Measurements from ENCODE around the gene TPST2. TPM values are rescaled to one million over a fixed set of nuclear protein-coding genes. Genes with fewer than 3 reads are reported as not detected.
A peak's percentile ranks its signal among the peaks of the same experiment; 100 is the strongest.

Gene TPST2
- total RNA-seq, 1 donor from 2014 or later: 59.3 TPM

DNA sequence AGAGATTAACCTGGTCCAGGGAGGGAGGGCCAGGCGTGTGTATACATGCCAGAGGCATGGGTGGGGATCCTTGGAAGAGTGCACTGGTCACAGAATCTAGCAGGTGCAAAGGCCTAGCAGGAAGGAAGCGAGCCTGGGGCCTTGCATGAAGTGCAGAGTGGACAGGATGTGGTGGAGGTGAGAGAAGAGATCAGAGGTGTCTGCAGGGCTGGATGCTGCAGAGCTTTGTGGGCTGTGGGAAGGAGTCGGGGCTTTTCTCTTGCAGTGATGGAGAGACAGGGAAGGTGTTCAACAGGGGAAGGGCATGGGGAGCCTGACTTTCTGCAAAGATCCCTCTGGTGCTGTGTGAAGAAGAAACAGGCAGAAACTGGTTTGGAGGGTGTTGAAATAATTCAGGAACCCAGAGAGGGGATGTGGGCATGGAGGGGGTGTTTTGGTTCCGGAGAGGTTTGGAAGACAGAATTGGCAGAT is 2.5 kb upstream of the TPST2 start:
- Mint-ChIP-seq H3K4me3 (ENCODE audit: unreplicated experiment) (no peak overlapping the region), H3K27me3 (ENCODE audit: unreplicated experiment) (no peaks in the 10 kb centered on the region), H3K4me1 (ENCODE audit: unreplicated experiment) (peaks cover 26% of the 10 kb centered on the region), H3K36me3 (ENCODE audit: low read depth, unreplicated experiment) (no peaks in the 10 kb centered on the region), H3K9me3 (ENCODE audit: unreplicated experiment) (no peaks in the 10 kb centered on the region), H3K27ac (ENCODE audit: unreplicated experiment) (no peak overlapping the region)
- TF ChIP-seq, protein P1, sequence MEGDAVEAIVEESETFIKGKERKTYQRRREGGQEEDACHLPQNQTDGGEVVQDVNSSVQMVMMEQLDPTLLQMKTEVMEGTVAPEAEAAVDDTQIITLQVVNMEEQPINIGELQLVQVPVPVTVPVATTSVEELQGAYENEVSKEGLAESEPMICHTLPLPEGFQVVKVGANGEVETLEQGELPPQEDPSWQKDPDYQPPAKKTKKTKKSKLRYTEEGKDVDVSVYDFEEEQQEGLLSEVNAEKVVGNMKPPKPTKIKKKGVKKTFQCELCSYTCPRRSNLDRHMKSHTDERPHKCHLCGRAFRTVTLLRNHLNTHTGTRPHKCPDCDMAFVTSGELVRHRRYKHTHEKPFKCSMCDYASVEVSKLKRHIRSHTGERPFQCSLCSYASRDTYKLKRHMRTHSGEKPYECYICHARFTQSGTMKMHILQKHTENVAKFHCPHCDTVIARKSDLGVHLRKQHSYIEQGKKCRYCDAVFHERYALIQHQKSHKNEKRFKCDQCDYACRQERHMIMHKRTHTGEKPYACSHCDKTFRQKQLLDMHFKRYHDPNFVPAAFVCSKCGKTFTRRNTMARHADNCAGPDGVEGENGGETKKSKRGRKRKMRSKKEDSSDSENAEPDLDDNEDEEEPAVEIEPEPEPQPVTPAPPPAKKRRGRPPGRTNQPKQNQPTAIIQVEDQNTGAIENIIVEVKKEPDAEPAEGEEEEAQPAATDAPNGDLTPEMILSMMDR (IDR thresholded peaks at IDR 0.05; ENCODE audit: unreplicated experiment): no peak
- no peak for DNase-seq (ENCODE audit: low spot score)

- Mint-ChIP-seq H3K4me1 (ENCODE audit: unreplicated experiment) (peaks cover 41% of the 10 kb centered on the region), H3K9me3 (ENCODE audit: unreplicated experiment) (no peaks in the 10 kb centered on the region), H3K36me3 (ENCODE audit: low read depth, unreplicated experiment) (peaks cover under 1% of the 10 kb centered on the region), H3K27me3 (ENCODE audit: unreplicated experiment) (no peaks in the 10 kb centered on the region), H3K27ac (ENCODE audit: unreplicated experiment) (no peak overlapping the region), H3K4me3 (ENCODE audit: unreplicated experiment) (peak overlapping the region; percentile 95)
- peak; percentile 38 for DNase-seq (ENCODE audit: low spot score)
- TF ChIP-seq, protein P1 (IDR thresholded peaks at IDR 0.05; ENCODE audit: unreplicated experiment): no peak
These were observed 526 bp downstream of the TPST2 start for GRCh38 chr22:26589367-26589844.

GRCh38 chr22:26588729-26589366 is 1.1 kb downstream of the TPST2 start:
- Mint-ChIP-seq H3K4me1 (ENCODE audit: unreplicated experiment) (peaks cover 43% of the 10 kb centered on the region), H3K4me3 (ENCODE audit: unreplicated experiment) (peak overlapping the region; percentile 95), H3K36me3 (ENCODE audit: low read depth, unreplicated experiment) (peaks cover 6% of the 10 kb centered on the region), H3K27ac (ENCODE audit: unreplicated experiment) (peak overlapping the region; percentile 37), H3K9me3 (ENCODE audit: unreplicated experiment) (no peaks in the 10 kb centered on the region), H3K27me3 (ENCODE audit: unreplicated experiment) (peaks cover 1% of the 10 kb centered on the region)
- TF ChIP-seq, protein P1 (IDR thresholded peaks at IDR 0.05; ENCODE audit: unreplicated experiment): no peak
- DNase-seq (ENCODE audit: low spot score): no peak

DNA sequence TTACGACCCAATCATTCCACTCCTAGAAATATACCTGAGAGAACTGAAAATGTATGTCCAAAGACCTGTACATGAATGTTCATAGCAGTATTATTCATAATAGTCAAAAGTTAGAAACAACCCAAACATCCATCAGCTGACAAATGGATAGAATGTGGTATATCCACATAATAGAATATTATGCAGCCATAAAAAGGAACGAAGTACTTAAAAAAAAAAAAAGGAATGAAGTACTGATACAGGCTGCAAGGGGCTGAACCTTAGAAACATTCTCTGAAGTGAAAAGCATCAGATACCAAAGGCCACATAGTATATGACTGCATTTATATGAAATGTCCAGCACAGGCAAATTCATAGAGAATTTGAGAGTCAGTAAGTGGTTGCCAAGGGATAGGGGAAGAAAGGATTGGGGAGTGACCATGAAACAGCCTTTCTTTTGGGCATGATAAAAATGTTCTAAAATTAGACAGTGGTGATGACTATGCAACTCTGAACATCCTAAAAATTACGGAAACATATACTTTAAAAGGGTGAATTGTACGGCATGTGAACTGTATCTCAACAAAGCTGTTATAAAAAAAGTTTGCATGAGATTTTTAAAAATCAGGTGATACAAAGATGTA is 1.8 kb downstream of the TPST2 start:
- no peak overlapping the region for H3K27ac Mint-ChIP-seq (ENCODE audit: unreplicated experiment)
- H3K4me1 Mint-ChIP-seq (ENCODE audit: unreplicated experiment): peaks cover 43% of the 10 kb centered on the region
- no peaks in the 10 kb centered on the region for H3K9me3 Mint-ChIP-seq (ENCODE audit: unreplicated experiment)
- peak overlapping the region; percentile 95 for H3K4me3 Mint-ChIP-seq (ENCODE audit: unreplicated experiment)
- H3K36me3 Mint-ChIP-seq (ENCODE audit: low read depth, unreplicated experiment): peaks cover 6% of the 10 kb centered on the region
- TF ChIP-seq, protein P1 (IDR thresholded peaks at IDR 0.05; ENCODE audit: unreplicated experiment): no peak
- peaks cover 1% of the 10 kb centered on the region for H3K27me3 Mint-ChIP-seq (ENCODE audit: unreplicated experiment)
- no peak for DNase-seq (ENCODE audit: low spot score)
